ENCODE measurements around the gene PODXL2.

PODXL2 gene

GRCh38 chr3:127590282-127590592 lies 38.7 kb upstream of the PODXL2 start:
- peaks cover 15% of the 10 kb centered on the region for H3K4me1 ChIP-seq
- no peak for TF ChIP-seq CTCF (IDR thresholded peaks at IDR 0.05)
- peaks cover 41% of the 10 kb centered on the region for H3K79me2 ChIP-seq
- H3K27ac ChIP-seq, result peak overlapping the region; percentile 74
- peak overlapping the region; percentile 85 for H3K4me3 ChIP-seq (ENCODE audit: low read depth, low read length)
- H2AFZ ChIP-seq, result peak overlapping the region; percentile 86
- no peaks in the 10 kb centered on the region for H3K9me3 ChIP-seq (ENCODE audit: control insufficient read depth, low read length)
- H3K36me3 ChIP-seq (ENCODE audit: control insufficient read depth, insufficient read depth, low read length), result no peaks in the 10 kb centered on the region
- no peaks in the 10 kb centered on the region for H3K27me3 ChIP-seq (ENCODE audit: control insufficient read depth, insufficient read depth, low read length)
- peak overlapping the region; percentile 96 for H3K4me2 ChIP-seq (ENCODE audit: low read length)
- peak overlapping the region; percentile 84 for H3K9ac ChIP-seq

- Histone ChIP-seq H3K27me3 (ENCODE audit: control insufficient read depth, insufficient read depth, low read length) (no peaks in the 10 kb centered on the region), H3K27ac (peak within 1 kb of the TSS; percentile 74), H3K9ac (peak within 1 kb of the TSS; percentile 84), H3K36me3 (ENCODE audit: control insufficient read depth, insufficient read depth, low read length) (no peaks in the 10 kb centered on the region), H2AFZ (peak within 1 kb of the TSS; percentile 86), H3K9me3 (ENCODE audit: control insufficient read depth, low read length) (no peaks in the 10 kb centered on the region), H3K4me3 (ENCODE audit: low read depth, low read length) (peak within 1 kb of the TSS; percentile 85), H3K79me2 (peaks cover 35% of the 10 kb centered on the region), H3K4me1 (peaks cover 15% of the 10 kb centered on the region), H3K4me2 (ENCODE audit: low read length) (peak within 1 kb of the TSS; percentile 96)
- peak; percentile 36 for TF ChIP-seq CTCF (IDR thresholded peaks at IDR 0.05)
These were observed 38.2 kb upstream of the PODXL2 start, which contains the start of gene TPRA1 for GRCh38 chr3:127590593-127591465. Gene TPRA1 (minus strand): TSS chr3:127590733. CDS start chr3:127580146, 10,587 bp downstream.

- Histone ChIP-seq H3K36me3 (ENCODE audit: control insufficient read depth, insufficient read depth, low read length) (no peaks in the 10 kb centered on the region), H3K79me2 (peaks cover 17% of the 10 kb centered on the region), H3K9ac (no peak overlapping the region), H3K4me3 (ENCODE audit: low read depth, low read length) (no peak overlapping the region), H3K4me2 (ENCODE audit: low read length) (no peak overlapping the region), H3K27ac (no peak overlapping the region), H3K27me3 (ENCODE audit: control insufficient read depth, insufficient read depth, low read length) (no peaks in the 10 kb centered on the region), H3K9me3 (ENCODE audit: control insufficient read depth, low read length) (no peaks in the 10 kb centered on the region), H3K4me1 (peaks cover 13% of the 10 kb centered on the region), H2AFZ (no peak overlapping the region)
- no peak for TF ChIP-seq CTCF (IDR thresholded peaks at IDR 0.05)
These were observed 35.8 kb upstream of the PODXL2 start for GRCh38 chr3:127593178-127593577.

- Histone ChIP-seq H2AFZ (no peak overlapping the region), H3K36me3 (ENCODE audit: control insufficient read depth, insufficient read depth, low read length) (no peaks in the 10 kb centered on the region), H3K4me2 (ENCODE audit: low read length) (no peak overlapping the region), H3K27me3 (ENCODE audit: control insufficient read depth, insufficient read depth, low read length) (no peaks in the 10 kb centered on the region), H3K9ac (no peak overlapping the region), H3K4me3 (ENCODE audit: low read depth, low read length) (no peak overlapping the region), H3K9me3 (ENCODE audit: control insufficient read depth, low read length) (no peaks in the 10 kb centered on the region), H3K27ac (no peak overlapping the region), H3K79me2 (no peaks in the 10 kb centered on the region), H3K4me1 (peaks cover 8% of the 10 kb centered on the region)
- no peak for TF ChIP-seq CTCF (IDR thresholded peaks at IDR 0.05)
These were observed 33.7 kb upstream of the PODXL2 start for GRCh38 chr3:127595303-127595702.
